GM23248 (cell line): ENCODE measurements around the gene IGSF21. TPM values are rescaled to one million over a fixed set of nuclear protein-coding genes. Genes with fewer than 3 reads are reported as not detected.

Experiments
- DNase-seq: peaks from one replicate; pipeline ENCODE4 v3.0.0-alpha.2; 2015
- H2AFZ ChIP-seq: fragments of 200-600 bp; sonication (generic); 2 replicates; pipeline ENCODE4 v1.6.1; 2016; ENCODE audit warnings: antibody characterized with exemption
- H3F3A ChIP-seq: fragments of 200-600 bp; sonication (generic); 2 replicates; pipeline ENCODE4 v1.6.1; 2016; ENCODE audit warnings: mild to moderate bottlenecking, antibody characterized with exemption, mixed run types; ENCODE audit not compliant: insufficient read depth
- H3K27ac ChIP-seq: fragments of 200-600 bp; sonication (generic); 2 replicates; pipeline ENCODE4 v1.5.1; 2016; ENCODE audit warnings: mild to moderate bottlenecking
- H3K27me3 ChIP-seq: fragments of 200-600 bp; sonication (generic); replicated peaks from 2 replicates; pipeline ENCODE4 v1.6.1; 2016; ENCODE audit warnings: mild to moderate bottlenecking; ENCODE audit not compliant: insufficient read depth
- H3K36me3 ChIP-seq: fragments of 200-600 bp; sonication (generic); 2 replicates; pipeline ENCODE4 v1.6.1; 2016; ENCODE audit warnings: low read depth, mild to moderate bottlenecking
- H3K4me1 ChIP-seq: fragments of 200-600 bp; sonication (generic); 2 replicates; pipeline ENCODE4 v1.6.1; 2016; ENCODE audit warnings: mild to moderate bottlenecking; ENCODE audit not compliant: insufficient read depth
- H3K4me2 ChIP-seq: fragments of 200-600 bp; sonication (generic); one replicate; pipeline ENCODE4 v1.6.1; 2016; ENCODE audit warnings: mild to moderate bottlenecking; ENCODE audit not compliant: unreplicated experiment
- H3K4me3 ChIP-seq: fragments of 200-600 bp; sonication (generic); 2 replicates; pipeline ENCODE4 v1.5.1; 2016; ENCODE audit warnings: mild to moderate bottlenecking
- H3K79me2 ChIP-seq: fragments of 200-600 bp; sonication (generic); 2 replicates; pipeline ENCODE4 v1.6.1; 2016; ENCODE audit warnings: mild to moderate bottlenecking; ENCODE audit not compliant: insufficient read depth
- H3K9ac ChIP-seq: fragments of 200-600 bp; sonication (generic); 2 replicates; pipeline ENCODE4 v1.6.1; 2016; ENCODE audit warnings: mild to moderate bottlenecking
- H3K9me2 ChIP-seq: fragments of 200-600 bp; sonication (generic); 2 replicates; pipeline ENCODE4 v1.6.1; 2016; ENCODE audit warnings: mixed run types, mild to moderate bottlenecking, moderate library complexity; ENCODE audit not compliant: insufficient read depth
- H3K9me3 ChIP-seq: fragments of 200-600 bp; sonication (generic); one replicate; pipeline ENCODE4 v1.6.1; 2017; ENCODE audit warnings: low read depth
- H4K20me1 ChIP-seq: fragments of 200-600 bp; sonication (generic); 2 replicates; pipeline ENCODE4 v1.6.0; 2016; ENCODE audit not compliant: insufficient read depth
- EZH2 ChIP-seq: fragments of 200-600 bp; sonication (generic); IDR thresholded peaks from 2 replicates; pipeline ENCODE4 v1.6.1; 2018; ENCODE audit warnings: antibody characterized with exemption, mild to moderate bottlenecking; ENCODE audit not compliant: insufficient read depth, poor library complexity, severe bottlenecking
- EZH2phosphoT487 ChIP-seq: fragments of 200-600 bp; sonication (generic); IDR thresholded peaks from 2 replicates; pipeline ENCODE4 v1.6.1; 2018; ENCODE audit warnings: antibody characterized with exemption, moderate library complexity, mild to moderate bottlenecking, low read depth; ENCODE audit not compliant: insufficient read depth
- WGBS, 2 experiments: methylation state at CpG; one replicate each; pipeline ENCODE4 v1.1.6; 2015 to 2017; ENCODE audit warnings: low lambda C conversion rate in 2 of 2, low coverage in 1 of 2; ENCODE audit errors: missing lambda C conversion rate in 2 of 2; 5-methylcytosine and 5-hydroxymethylcytosine counted together
- in situ Hi-C: fragments of 300-500 bp; cut with MboI; formaldehyde crosslinking; loops from 2 replicates; pipeline ENCODE4 v1.15.0; 2020
- polyA plus RNA-seq: library from polyadenylated mRNA; unstranded; fragments of >200 nt; fragmentation: Nextera tagmentation; extraction: Ambion mirVana; gene quantifications from 2 replicates; pipeline ENCODE4 v1.2.1, GENCODE V29; 2016
- total RNA-seq: library from RNA; depleted of rRNA; stranded (reverse); fragments of >200 nt; shearing (Covaris generic); gene quantifications from 2 replicates; pipeline ENCODE4 v1.2.3, GENCODE V29; 2014

Gene IGSF21
- total and polyA plus RNA-seq, 2 experiments from 2014 or later: not detected

- WGBS, 2 experiments: 42 to 48% methylated on average over 10 of the region's 10 CpGs
- no peaks in the 10 kb centered on the region for H3K27me3 ChIP-seq
- no peaks in the 10 kb centered on the region for H3K9me2 ChIP-seq
- H3K4me3 ChIP-seq: no peak overlapping the region
- H3K4me1 ChIP-seq: no peaks in the 10 kb centered on the region
- no peaks in the 10 kb centered on the region for H3F3A ChIP-seq
- H3K9me3 ChIP-seq: no peaks in the 10 kb centered on the region
- H2AFZ ChIP-seq: no peak overlapping the region
- H3K9ac ChIP-seq: no peak overlapping the region
- no peak overlapping the region for H3K27ac ChIP-seq
- H3K36me3 ChIP-seq: no peaks in the 10 kb centered on the region
- in situ Hi-C loops: no loop called here
- no peaks in the 10 kb centered on the region for H3K79me2 ChIP-seq
- no peak overlapping the region for H3K4me2 ChIP-seq
- no peaks in the 10 kb centered on the region for H4K20me1 ChIP-seq
- no peak for DNase-seq
- TF ChIP-seq EZH2phosphoT487 (no peak), EZH2 (no peak)
Observed at GRCh38 chr1:18312961-18313360, 205.4 kb downstream of the IGSF21 start.

DNA sequence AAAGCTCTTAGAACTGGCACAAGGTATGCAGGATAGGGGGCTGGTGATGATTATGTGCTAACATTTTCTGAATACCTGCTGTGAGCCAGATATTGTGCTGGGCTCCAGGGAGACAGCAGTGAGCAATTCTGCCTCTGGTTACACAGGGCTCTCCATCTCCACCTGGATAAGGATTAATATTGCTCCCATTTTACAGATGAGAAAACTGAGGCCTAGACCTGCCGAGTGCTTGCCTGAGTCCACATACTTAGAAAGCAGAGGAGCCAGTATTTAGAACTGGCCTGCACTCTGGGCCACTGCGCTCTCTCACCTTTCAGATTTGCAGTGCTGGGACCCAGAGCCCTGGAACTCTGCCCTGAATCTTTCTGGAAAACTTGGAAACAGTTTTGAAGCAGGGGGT is 205.9 kb downstream of the IGSF21 start:
- no peak overlapping the region for H3K9ac ChIP-seq
- H3K9me3 ChIP-seq: no peaks in the 10 kb centered on the region
- H4K20me1 ChIP-seq: no peaks in the 10 kb centered on the region
- H3K27me3 ChIP-seq: no peaks in the 10 kb centered on the region
- H3K9me2 ChIP-seq: no peaks in the 10 kb centered on the region
- H3K4me2 ChIP-seq: no peak overlapping the region
- 32 to 50% methylated on average over 2 of the region's 2 CpGs for WGBS, 2 experiments
- H3K4me3 ChIP-seq: no peak overlapping the region
- in situ Hi-C loops: no loop called here
- DNase-seq: no peak
- H3F3A ChIP-seq: no peaks in the 10 kb centered on the region
- no peak overlapping the region for H2AFZ ChIP-seq
- no peaks in the 10 kb centered on the region for H3K4me1 ChIP-seq
- no peaks in the 10 kb centered on the region for H3K79me2 ChIP-seq
- no peaks in the 10 kb centered on the region for H3K36me3 ChIP-seq
- no peak for TF ChIP-seq EZH2
- no peak for TF ChIP-seq EZH2phosphoT487
- H3K27ac ChIP-seq: no peak overlapping the region

GRCh38 chr1:18314399-18314798 is 206.8 kb downstream of the IGSF21 start:
- 43 to 45% methylated on average over 9 of the region's 9 CpGs for WGBS, 2 experiments
- H4K20me1 ChIP-seq: no peaks in the 10 kb centered on the region
- no peaks in the 10 kb centered on the region for H3K9me3 ChIP-seq
- no peaks in the 10 kb centered on the region for H3K27me3 ChIP-seq
- H2AFZ ChIP-seq: no peak overlapping the region
- no peaks in the 10 kb centered on the region for H3K9me2 ChIP-seq
- TF ChIP-seq EZH2phosphoT487: no peak
- TF ChIP-seq EZH2: no peak
- H3F3A ChIP-seq: no peaks in the 10 kb centered on the region
- no peak overlapping the region for H3K9ac ChIP-seq
- no peak overlapping the region for H3K4me3 ChIP-seq
- no peak overlapping the region for H3K27ac ChIP-seq
- no peaks in the 10 kb centered on the region for H3K36me3 ChIP-seq
- H3K79me2 ChIP-seq: no peaks in the 10 kb centered on the region
- no peak overlapping the region for H3K4me2 ChIP-seq
- in situ Hi-C loops: no loop called here
- no peak for DNase-seq
- H3K4me1 ChIP-seq: no peaks in the 10 kb centered on the region

GRCh38 chr1:18315449-18315848 is 207.9 kb downstream of the IGSF21 start:
- TF ChIP-seq EZH2 (no peak), EZH2phosphoT487 (no peak)
- Histone ChIP-seq H3K4me3 (no peak overlapping the region), H3K27ac (no peak overlapping the region), H3K9me2 (no peaks in the 10 kb centered on the region), H3K4me2 (no peak overlapping the region), H4K20me1 (no peaks in the 10 kb centered on the region), H3K9me3 (no peaks in the 10 kb centered on the region), H3K79me2 (no peaks in the 10 kb centered on the region), H3K4me1 (no peaks in the 10 kb centered on the region), H3F3A (no peaks in the 10 kb centered on the region), H2AFZ (no peak overlapping the region), H3K9ac (no peak overlapping the region), H3K36me3 (no peaks in the 10 kb centered on the region), H3K27me3 (no peaks in the 10 kb centered on the region)
- in situ Hi-C loops: no loop called here
- WGBS, 2 experiments: 0 to 6% methylated on average over 1 of the region's 1 CpG
- no peak for DNase-seq

DNA sequence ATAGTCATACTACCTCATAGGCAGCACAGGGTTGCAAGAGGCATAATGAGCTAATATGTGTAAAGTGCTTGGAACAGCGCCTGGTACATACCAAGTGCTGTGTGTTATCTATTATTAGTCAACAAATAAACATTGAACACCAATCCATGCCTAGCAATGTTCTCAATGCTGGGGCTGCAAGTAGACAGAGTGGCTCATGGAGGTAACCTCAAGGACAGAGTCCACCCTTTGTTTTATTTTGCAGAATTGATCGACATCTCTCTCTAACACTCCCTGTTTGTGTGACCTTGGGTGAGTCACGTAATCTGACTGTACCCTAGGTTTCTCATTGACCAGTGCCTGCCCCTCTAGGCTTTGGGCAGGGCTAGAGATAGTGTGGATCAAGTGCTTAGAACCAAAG is 209.2 kb downstream of the IGSF21 start:
- Histone ChIP-seq H3K27me3 (no peaks in the 10 kb centered on the region), H3K4me1 (no peaks in the 10 kb centered on the region), H2AFZ (no peak overlapping the region), H3F3A (no peaks in the 10 kb centered on the region), H3K4me2 (no peak overlapping the region), H3K4me3 (no peak overlapping the region), H3K9me3 (no peaks in the 10 kb centered on the region), H3K79me2 (no peaks in the 10 kb centered on the region), H3K36me3 (no peaks in the 10 kb centered on the region), H3K9me2 (no peaks in the 10 kb centered on the region), H3K27ac (no peak overlapping the region), H4K20me1 (no peaks in the 10 kb centered on the region), H3K9ac (no peak overlapping the region)
- WGBS, 2 experiments: 30 to 45% methylated on average over 3 of the region's 3 CpGs
- no peak for TF ChIP-seq EZH2phosphoT487
- no peak for TF ChIP-seq EZH2
- DNase-seq: no peak
- in situ Hi-C loops: no loop called here
